ENCODE results near the gene KDM4F.

KDM4F gene

GRCh38 chr11:95065336-95065735 lies 16.1 kb downstream of the KDM4F start:
- DNase-seq (ENCODE audit: low read depth in 2 of 2): no peak

GRCh38 chr11:95066716-95067038 lies 17.5 kb downstream of the KDM4F start, which contains the start of gene SRSF8:
Gene SRSF8 (plus strand): TSS chr11:95066919. CDS start chr11:95067227, 308 bp downstream.
- DNase-seq (ENCODE audit: low read depth in 2 of 2): no peak

- DNase-seq (ENCODE audit: low read depth in 2 of 2): peak; percentile 45 to 69
Measured at GRCh38 chr11:95067039-95067840, 18.0 kb downstream of the KDM4F start.

- no peak for DNase-seq (ENCODE audit: low read depth in 2 of 2)
Measured at GRCh38 chr11:95067841-95068219, 18.6 kb downstream of the KDM4F start.

DNA sequence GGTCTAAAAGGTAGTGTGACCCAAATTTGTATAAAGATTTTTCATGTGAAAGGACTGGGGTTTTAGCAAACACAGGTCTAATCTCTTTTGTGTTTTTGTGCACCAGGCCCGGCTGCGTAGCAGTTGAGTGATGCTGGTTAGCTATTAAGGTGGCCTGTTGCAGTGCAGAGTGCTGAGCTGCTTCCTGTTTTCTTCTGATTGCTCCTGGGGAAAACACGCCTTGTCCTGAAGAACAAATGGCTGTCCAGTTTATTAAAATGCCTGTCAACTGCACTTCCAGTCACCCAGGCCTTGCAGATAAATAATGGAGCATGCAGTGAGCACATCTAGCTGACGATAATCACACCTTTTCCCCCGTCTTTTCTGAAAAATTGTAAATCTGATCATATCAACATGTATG lies 19.3 kb downstream of the KDM4F start:
- peak; percentile 40 to 48 for DNase-seq (ENCODE audit: low read depth in 2 of 2)

DNA sequence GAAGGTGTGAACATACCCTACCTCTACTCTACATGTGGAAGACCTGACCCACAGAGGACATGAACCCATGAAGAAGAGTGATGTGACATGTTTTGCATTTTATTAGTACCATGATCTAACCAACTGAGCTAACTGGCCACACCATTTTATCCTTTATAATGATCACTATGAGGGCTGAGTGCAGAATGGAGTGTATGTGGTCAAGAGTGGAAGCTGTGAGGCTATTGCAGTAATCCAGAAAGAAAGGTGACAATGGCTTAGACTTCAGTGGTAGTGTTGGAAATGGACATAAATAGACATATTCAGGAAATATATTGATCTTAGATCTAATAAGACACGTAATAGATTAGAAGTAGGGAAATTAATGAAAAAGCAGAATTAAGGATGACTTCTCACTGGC lies 21.2 kb downstream of the KDM4F start:
- no peak for DNase-seq (ENCODE audit: low read depth in 2 of 2)

- no peak for DNase-seq (ENCODE audit: low read depth in 2 of 2)
Measured at GRCh38 chr11:95072948-95073347, 23.7 kb downstream of the KDM4F start.

DNA sequence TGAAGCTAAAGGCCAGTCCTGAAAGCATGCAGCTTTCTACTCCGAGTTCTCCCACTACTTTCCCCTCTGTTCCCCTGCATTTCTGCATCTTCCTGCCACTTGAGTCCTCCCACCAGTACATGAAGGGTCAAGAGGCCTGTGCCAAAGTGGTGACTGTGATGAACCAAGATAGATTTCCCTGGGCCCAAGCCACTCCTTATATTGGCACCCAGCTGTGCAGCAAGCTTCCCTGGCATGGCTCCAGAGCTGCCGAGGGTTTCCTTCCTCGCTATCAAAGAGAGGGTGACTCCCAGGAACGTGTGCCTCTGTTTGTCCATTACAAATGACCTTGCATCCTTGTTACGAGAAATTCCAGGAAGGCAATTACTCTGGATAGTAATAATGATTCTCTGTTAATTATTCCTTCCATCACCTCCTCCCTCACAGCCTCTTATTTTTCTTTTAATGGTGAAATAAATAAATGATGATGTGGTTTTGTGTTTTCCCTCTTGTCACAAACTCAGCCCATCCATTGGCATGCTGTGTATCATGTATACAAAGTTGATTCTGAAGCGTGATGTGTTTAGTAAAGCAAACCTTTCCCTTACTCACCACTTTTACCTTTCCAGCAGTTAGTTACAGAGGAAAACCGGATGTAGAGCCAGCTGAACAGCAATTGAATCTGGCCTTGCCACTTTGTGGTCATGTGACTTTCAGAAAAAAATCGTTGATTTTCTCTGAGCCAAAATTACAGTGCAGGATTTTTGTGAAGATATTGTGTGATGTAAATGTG lies 25.8 kb downstream of the KDM4F start:
- DNase-seq (ENCODE audit: low read depth in 2 of 2): no peak

DNA sequence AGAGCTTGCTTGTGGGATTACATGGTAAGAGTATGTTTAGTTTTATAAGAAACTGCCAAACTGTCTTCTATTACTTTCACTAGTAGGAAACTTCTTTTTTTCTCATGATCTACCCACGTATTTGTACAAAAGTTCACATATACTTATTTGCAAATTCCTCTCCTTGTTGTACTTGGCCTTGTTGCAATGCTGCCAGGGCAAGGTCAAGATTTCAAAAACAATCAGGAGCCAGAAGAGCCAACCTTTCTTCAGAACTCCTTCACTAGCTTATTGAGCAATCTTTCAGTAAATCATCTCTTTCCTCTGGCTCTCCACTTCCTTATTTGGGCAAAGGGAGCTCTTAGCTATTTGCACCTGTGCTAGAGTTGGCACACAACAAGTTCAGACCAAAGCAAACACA lies 27.2 kb downstream of the KDM4F start:
- no peak for DNase-seq (ENCODE audit: low read depth in 2 of 2)

DNA sequence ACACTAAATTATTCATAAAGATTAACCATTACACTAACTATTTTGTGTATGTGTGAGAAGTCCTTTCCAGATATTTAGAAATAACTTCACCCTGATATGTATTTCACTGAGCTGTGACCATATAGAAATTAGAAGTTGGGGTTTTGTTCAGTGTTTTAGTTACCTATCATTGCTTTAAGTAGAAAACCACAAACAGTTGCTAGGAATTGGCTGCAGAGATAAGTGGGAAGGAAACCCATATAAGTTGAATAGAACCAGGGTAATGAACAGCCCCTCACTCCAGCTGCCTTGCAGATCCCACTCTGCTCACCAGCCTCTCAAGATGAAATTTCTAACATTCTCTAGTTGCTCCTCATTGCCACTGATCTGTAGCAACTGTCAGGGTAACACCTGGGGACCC lies 27.8 kb downstream of the KDM4F start:
- DNase-seq (ENCODE audit: low read depth in 2 of 2): no peak

DNA sequence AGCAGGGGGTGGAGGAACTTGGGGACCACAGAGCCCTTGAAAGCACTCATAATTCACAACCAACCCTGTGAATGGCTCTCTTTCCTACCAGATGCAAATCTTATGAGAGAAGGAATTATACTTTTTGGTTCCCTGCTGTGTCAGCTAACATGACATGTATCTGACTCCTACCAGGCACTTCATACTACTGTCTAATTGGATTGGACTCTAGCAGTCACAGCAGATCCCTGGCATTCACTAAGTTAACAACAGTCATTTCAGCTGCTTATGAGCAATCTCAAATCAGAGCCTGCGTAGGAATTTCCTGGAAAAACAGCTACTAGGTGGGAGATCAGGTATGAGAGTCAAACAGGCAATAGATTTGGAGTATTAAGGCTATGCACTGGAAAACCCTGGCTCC lies 29.3 kb downstream of the KDM4F start:
- DNase-seq (ENCODE audit: low read depth in 2 of 2): no peak

- DNase-seq (ENCODE audit: low read depth in 2 of 2): no peak
Measured at GRCh38 chr11:95081010-95081409, 31.8 kb downstream of the KDM4F start.

GRCh38 chr11:95081412-95081811 lies 32.2 kb downstream of the KDM4F start:
- no peak for DNase-seq (ENCODE audit: low read depth in 2 of 2)

DNA sequence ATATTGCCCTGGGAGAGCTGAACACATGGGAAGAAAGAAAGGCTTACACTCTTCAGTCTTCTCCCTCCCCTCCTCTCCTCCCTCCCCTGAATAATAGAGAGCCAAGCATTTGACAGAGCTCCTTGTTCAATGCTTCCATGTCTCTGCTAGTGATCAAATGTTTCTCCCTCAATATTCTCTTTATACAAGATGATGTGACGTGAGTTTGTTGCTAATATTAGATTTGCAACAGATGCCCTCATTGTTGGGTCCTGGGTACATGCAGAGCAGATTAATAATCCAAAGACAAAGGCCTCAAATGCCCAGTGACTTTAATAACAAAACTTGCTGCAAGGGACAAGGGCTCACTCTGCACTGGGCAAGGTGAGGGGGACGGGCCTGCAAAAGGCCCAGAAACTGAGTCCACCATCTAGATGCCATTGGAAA lies 33.4 kb downstream of the KDM4F start:
- no peak for DNase-seq (ENCODE audit: low read depth in 2 of 2)

GRCh38 chr11:95084509-95084908 lies 35.3 kb downstream of the KDM4F start:
- DNase-seq (ENCODE audit: low read depth in 2 of 2): peak in 1 of 2 donors; percentile 35

GRCh38 chr11:95085117-95085816 lies 36.0 kb downstream of the KDM4F start:
- no peak for DNase-seq (ENCODE audit: low read depth in 2 of 2)

- no peak for DNase-seq (ENCODE audit: low read depth in 2 of 2)
Measured at GRCh38 chr11:95086151-95086550, 36.9 kb downstream of the KDM4F start.

DNA sequence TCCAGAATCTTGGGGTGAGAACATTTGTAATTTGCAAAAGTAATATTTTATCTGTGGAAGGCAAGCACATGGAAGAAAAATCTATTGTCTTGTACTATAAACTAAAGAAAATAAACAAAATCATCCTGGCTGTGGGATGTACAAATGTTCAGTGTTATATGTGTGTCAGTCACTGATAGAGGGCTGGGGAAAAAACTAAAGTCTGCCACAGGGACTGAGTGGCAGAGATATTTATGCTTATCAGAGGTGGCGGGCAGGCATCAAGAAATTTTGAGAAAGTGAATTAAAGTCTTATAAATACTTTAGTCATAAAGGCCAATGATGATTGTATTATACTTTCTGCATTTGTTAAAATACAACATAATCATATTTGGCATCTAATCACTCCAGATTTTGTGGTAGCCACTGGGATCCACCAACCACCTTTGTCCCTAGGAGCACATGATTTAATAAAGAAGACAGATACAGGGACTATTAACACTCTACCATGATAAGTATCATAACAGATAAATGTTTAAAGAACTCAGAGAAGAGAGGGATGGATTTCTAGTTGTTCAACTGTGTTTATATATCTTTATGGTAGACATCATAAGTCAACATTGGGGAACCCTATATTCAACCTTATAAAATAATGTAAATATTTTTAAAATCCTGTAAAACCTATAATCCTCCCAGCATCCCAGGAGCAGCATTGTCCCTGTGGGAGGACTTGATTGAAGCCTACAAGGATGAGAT lies 37.8 kb downstream of the KDM4F start:
- DNase-seq (ENCODE audit: low read depth in 2 of 2): no peak

GRCh38 chr11:95088946-95089619 lies 39.9 kb downstream of the KDM4F start:
- peak in 1 of 2 donors; percentile 36 for DNase-seq (ENCODE audit: low read depth in 2 of 2)

- DNase-seq (ENCODE audit: low read depth in 2 of 2): peak; percentile 54 to 79
Measured at GRCh38 chr11:95089620-95090542, 40.7 kb downstream of the KDM4F start, which contains the start of gene ENDOD1. Gene ENDOD1 (plus strand): TSS chr11:95089846. CDS start chr11:95089928, 82 bp downstream.

Data from stimulated activated CD8-positive, alpha-beta memory T cell treated with anti-CD3 and anti-CD28 coated beads, Interleukin-7, amount 100 ng/mL, for 4 hours (primary cell).